IMR-90 (cell line): Measurements from ENCODE around the gene FKBP10. TPM values are rescaled to one million over a fixed set of nuclear protein-coding genes. Genes with fewer than 3 reads are reported as not detected.
"Not testable (repeated sequence)": the region's sequence is repeated elsewhere in the genome, so short reads cannot be mapped to it uniquely, and the experiment has no call there.

ENCODE experiments used
- ATAC-seq: fragments of 200-7000 bp; cut with Tn5 transposase; 2 replicates; pipeline ENCODE4 v1.9.1; 2020; ENCODE audit warnings: low read depth, mild to moderate bottlenecking, moderate library complexity
- BruUV-seq: library from RNA; stranded (reverse); fragments of 400-500 nt; replicated peaks from 2 replicates; lab custom pipeline; 2021; lab: Mats Ljungman, UMichigan
- CTCF ChIA-PET: fragments of 300-600 bp; formaldehyde crosslinking; extraction: SDS; loops from one replicate; lab custom pipeline; 2021; ENCODE audit warnings: antibody characterized with exemption; lab: Yijun Ruan, JAX
- POLR2A ChIA-PET: fragments of 300-600 bp; sonication (Branson Sonifier 250); formaldehyde crosslinking; loops from one replicate; lab custom pipeline; 2022; ENCODE audit warnings: antibody characterized with exemption; ENCODE audit not compliant: unreplicated experiment; lab: Charles Lee
- DNase-seq: peaks from one replicate; pipeline ENCODE4 v3.0.0; 2013
- H2AFZ ChIP-seq: replicated peaks from 2 replicates; pipeline ENCODE3; 2013; ENCODE audit warnings: low read length, mild to moderate bottlenecking; ENCODE audit not compliant: poor library complexity
- H2AK5ac ChIP-seq: 2 replicates; pipeline ENCODE4 v1.6.1; 2013; ENCODE audit warnings: low read depth, low read length, inconsistent platforms
- H2AK9ac ChIP-seq: replicated peaks from 2 replicates; pipeline ENCODE3; 2013; ENCODE audit warnings: mild to moderate bottlenecking, low read depth, low read length, moderate library complexity; ENCODE audit not compliant: poor library complexity
- H2BK120ac ChIP-seq: 2 replicates; pipeline ENCODE4 v1.6.1; 2013; ENCODE audit warnings: low read depth, low read length, inconsistent platforms
- H2BK15ac ChIP-seq: 3 replicates; pipeline ENCODE4 v1.6.1; 2013; ENCODE audit warnings: low read depth, low read length, inconsistent platforms
- H2BK20ac ChIP-seq: 2 replicates; pipeline ENCODE4 v1.6.1; 2013; ENCODE audit warnings: low read depth, mild to moderate bottlenecking, inconsistent platforms, low read length, moderate library complexity
- H2BK5ac ChIP-seq: 2 replicates; pipeline ENCODE4 v1.6.1; 2013; ENCODE audit warnings: mild to moderate bottlenecking, low read depth, low read length, inconsistent platforms; ENCODE audit not compliant: poor library complexity, severe bottlenecking
- H3K14ac ChIP-seq: replicated peaks from 2 replicates; pipeline ENCODE4 v1.6.1; 2013; ENCODE audit warnings: low read depth, low read length, inconsistent platforms
- H3K18ac ChIP-seq: 2 replicates; pipeline ENCODE4 v1.6.1; 2013; ENCODE audit warnings: low read depth, low read length, control low read depth
- H3K23ac ChIP-seq: 2 replicates; pipeline ENCODE4 v1.6.1; 2013; ENCODE audit warnings: low read depth, low read length, inconsistent platforms
- H3K27ac ChIP-seq: 2 replicates; pipeline ENCODE4 v1.5.1; 2013; ENCODE audit warnings: mild to moderate bottlenecking, control low read depth, low read length; ENCODE audit not compliant: insufficient read depth
- H3K27me3 ChIP-seq: 2 replicates; pipeline ENCODE4 v1.6.1; 2013; ENCODE audit warnings: low read length; ENCODE audit not compliant: control insufficient read depth, insufficient read depth
- H3K36me3 ChIP-seq: 2 replicates; pipeline ENCODE4 v1.6.1; 2013; ENCODE audit warnings: low read length, mixed read lengths; ENCODE audit not compliant: control insufficient read depth, insufficient read depth
- H3K4ac ChIP-seq: 2 replicates; pipeline ENCODE4 v1.6.1; 2013; ENCODE audit warnings: low read depth, low read length, inconsistent platforms
- H3K4me1 ChIP-seq: 2 replicates; pipeline ENCODE4 v1.6.1; 2013; ENCODE audit warnings: low read length, mixed read lengths; ENCODE audit not compliant: control insufficient read depth, insufficient read depth
- H3K4me2 ChIP-seq: 2 replicates; pipeline ENCODE4 v1.6.1; 2013; ENCODE audit warnings: low read depth, mild to moderate bottlenecking, control low read depth, low read length, moderate library complexity
- H3K4me3 ChIP-seq: 2 replicates; pipeline ENCODE4 v1.5.1; 2013; ENCODE audit warnings: low read depth, mild to moderate bottlenecking, control low read depth, low read length, moderate library complexity; ENCODE audit not compliant: insufficient read depth
- H3K56ac ChIP-seq: 2 replicates; pipeline ENCODE4 v1.6.1; 2013; ENCODE audit warnings: low read length, inconsistent platforms; ENCODE audit not compliant: insufficient read depth; ENCODE audit errors: extremely low read depth
- H3K79me1 ChIP-seq, 2 experiments: 2 replicates each; pipeline ENCODE4 v1.6.1; 2013; ENCODE audit warnings: low read length in 2 of 2, inconsistent platforms in 1 of 2, low read depth in 1 of 2
- H3K9ac ChIP-seq: 2 replicates; pipeline ENCODE4 v1.6.1; 2013; ENCODE audit warnings: low read depth, low read length, control low read depth
- H3K9me1 ChIP-seq: 2 replicates; pipeline ENCODE4 v1.6.1; 2013; ENCODE audit warnings: low read length, inconsistent platforms; ENCODE audit not compliant: insufficient read depth
- H3K9me3 ChIP-seq: 2 replicates; pipeline ENCODE4 v1.6.1; 2013; ENCODE audit warnings: low read length; ENCODE audit not compliant: control insufficient read depth, insufficient read depth
- H4K20me1 ChIP-seq: 2 replicates; pipeline ENCODE4 v1.6.1; 2013; ENCODE audit warnings: low read length, inconsistent platforms; ENCODE audit not compliant: insufficient read depth
- H4K5ac ChIP-seq: 2 replicates; pipeline ENCODE4 v1.6.1; 2013; ENCODE audit warnings: mild to moderate bottlenecking, low read depth, low read length, control low read depth
- H4K8ac ChIP-seq, 2 experiments: 2 replicates each; pipeline ENCODE4 v1.6.1; 2013; ENCODE audit warnings: low read depth in 2 of 2, low read length in 2 of 2, control low read depth in 1 of 2, inconsistent platforms in 1 of 2
- H4K91ac ChIP-seq: 2 replicates; pipeline ENCODE4 v1.6.1; 2013; ENCODE audit warnings: low read depth, low read length, inconsistent platforms; ENCODE audit not compliant: insufficient read depth
- USF2 ChIP-seq: fragments of 150-350 bp; IDR thresholded peaks from 2 replicates; pipeline ENCODE4 v1.6.1; 2017; ENCODE audit warnings: mild to moderate bottlenecking, antibody characterized with exemption, low read length, low read depth
- WGBS, 2 experiments: methylation state at CpG; one replicate each; pipeline versions ENCODE4 v1.1.5 to v1.1.7; 2013; ENCODE audit warnings: missing lambda C conversion rate in 2 of 2; ENCODE audit not compliant: insufficient read length in 1 of 2; ENCODE audit errors: extremely low coverage in 2 of 2; 5-methylcytosine and 5-hydroxymethylcytosine counted together
- dilution Hi-C: fragments of 300-500 bp; cut with HindIII; formaldehyde crosslinking; loops from one replicate; pipeline ENCODE4 v1.14.3; 2018; ENCODE audit warnings: low sequenced_read_pairs; ENCODE audit not compliant: unreplicated experiment
- in situ Hi-C: fragments of 300-500 bp; cut with MboI; formaldehyde crosslinking; loops from 3 replicates; pipeline ENCODE4 v1.14.3; 2019; ENCODE audit warnings: low sequenced_read_pairs, inconsistent platforms, mixed read lengths
- intact Hi-C: fragments of 100-400 bp; cut with micrococcal nuclease; formaldehyde crosslinking; loops from 2 replicates; pipeline ENCODE4 v1.10.0; 2022
- polyA plus RNA-seq, 3 experiments: library from polyadenylated mRNA; depleted of rRNA; stranded (reverse); fragments of >200 nt; gene quantifications; 2 replicates each; pipeline ENCODE4 v1.2.3, GENCODE V29; 2012; ENCODE audit warnings: low replicate concordance in 1 of 3
- total RNA-seq: library from RNA; depleted of rRNA; stranded (reverse); fragments of >200 nt; gene quantifications from 2 replicates; pipeline ENCODE4 v1.2.3, GENCODE V29; 2012

The FKBP10 gene
- total and polyA plus RNA-seq, 2 of the 4 experiments (the other 2 are of a cell fraction) = 170 to 984 TPM

- no peak for TF ChIP-seq USF2
These were observed 37.2 kb upstream of the FKBP10 start (continued) for GRCh38 chr17:41775394-41776226.

GRCh38 chr17:41776262-41776900, 36.4 kb upstream of the FKBP10 start:
- Histone ChIP-seq H3K36me3 (peaks cover 18% of the 10 kb centered on the region), H2BK20ac (0 out of 2 replicates have a peak overlapping the region, but pooled peaks have one; percentile 25), H3K9me1 (peaks cover 27% of the 10 kb centered on the region), H4K20me1 (peaks cover 33% of the 10 kb centered on the region), H3K4me1 (peaks cover 27% of the 10 kb centered on the region), H2BK120ac (peak overlapping the region; percentile 4; the same call in 1 of the 2 replicates), H3K79me1 (peaks cover 15 to 68% of the 10 kb centered on the region in 2 experiments; a peak in 3 of 4 replicates), H2AK5ac (peak overlapping the region; percentile 54; the same call in 1 of the 2 replicates)
- CTCF ChIA-PET = interaction anchor here (0.7 kb wide), 1 partner anchor 10 kb away, joined by 3 read pairs; the partner anchor contains the start of gene JUP
- H3K14ac ChIP-seq, H4K91ac ChIP-seq, dilution Hi-C loops, BruUV-seq, POLR2A ChIA-PET, H3K56ac ChIP-seq, intact Hi-C loops, H3K18ac ChIP-seq, H3K4me3 ChIP-seq, ATAC-seq, H3K9me3 ChIP-seq, H2BK15ac ChIP-seq, H4K8ac ChIP-seq, H2BK5ac ChIP-seq, H2AK9ac ChIP-seq, in situ Hi-C loops, DNase-seq, H3K27me3 ChIP-seq, H3K4ac ChIP-seq, H2AFZ ChIP-seq, H4K5ac ChIP-seq, H3K23ac ChIP-seq, H3K4me2 ChIP-seq, H3K27ac ChIP-seq, H3K9ac ChIP-seq: not testable (repeated sequence)
- WGBS, 2 experiments = 100% methylated on average over 1 of the region's 14 CpGs; no CpG with 5 or more reads in 1 of the 2 experiments
